Measurements from ENCODE around the gene RPL19. TPM values are rescaled to one million over a fixed set of nuclear protein-coding genes. Genes with fewer than 3 reads are reported as not detected.

RPL19 gene
- total RNA-seq, 1 experiment from 2014 or later, result 2,922 TPM

DNA sequence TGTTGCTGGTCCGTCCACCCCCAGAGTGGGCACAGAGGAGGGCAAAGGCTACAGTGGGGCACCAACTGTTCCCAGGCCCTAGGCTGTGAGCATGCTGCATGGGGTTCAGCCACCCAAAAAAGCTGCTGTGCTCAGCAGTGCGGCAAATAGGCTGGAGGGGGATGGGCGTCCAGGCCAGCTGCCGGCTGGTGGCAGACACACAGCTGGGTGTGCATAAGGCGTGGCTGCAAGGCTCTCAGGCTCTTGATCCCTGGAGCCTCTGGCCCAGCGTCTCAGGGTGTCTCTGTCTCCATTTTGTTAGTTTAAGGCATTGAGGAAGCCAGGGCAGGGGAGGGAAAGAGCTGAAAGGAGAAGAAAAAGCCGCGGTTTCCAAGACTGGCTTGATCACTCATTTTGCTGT, 8.8 kb downstream of the RPL19 start:
- H3K4me1 ChIP-seq (ENCODE audit: low read length), result peaks cover 38% of the 10 kb centered on the region
- peak overlapping the region; percentile 69 for H3K4me3 ChIP-seq (ENCODE audit: low read length)
- peak; percentile 97 for DNase-seq
- peak overlapping the region; percentile 76 for H3K4me2 ChIP-seq (ENCODE audit: low read depth, low read length, poor library complexity, severe bottlenecking)
- peak overlapping the region; percentile 91 for H3K27ac ChIP-seq (ENCODE audit: low read length)
- H3K27me3 ChIP-seq (ENCODE audit: low read length), result no peaks in the 10 kb centered on the region
- H3K9ac ChIP-seq (ENCODE audit: low read length), result peak overlapping the region; percentile 66
- no peaks in the 10 kb centered on the region for H3K9me3 ChIP-seq (ENCODE audit: low read length)
- peak overlapping the region; percentile 86 for H2AFZ ChIP-seq (ENCODE audit: low read length)
- peaks cover 11% of the 10 kb centered on the region; the same call in 1 of the 2 replicates for H3K36me3 ChIP-seq (ENCODE audit: insufficient read depth, low read length)
- no peaks in the 10 kb centered on the region for H3K79me2 ChIP-seq (ENCODE audit: low read length)
- H4K20me1 ChIP-seq (ENCODE audit: insufficient read depth, low read depth, low read length), result peaks cover 5% of the 10 kb centered on the region; the same call in 1 of the 2 replicates
- H3K9me2 ChIP-seq (replicated peaks; ENCODE audit: insufficient read depth, low read length), result no peaks in the 10 kb centered on the region

GRCh38 chr17:39209317-39210092, 9.4 kb downstream of the RPL19 start:
- peak overlapping the region; percentile 66 for H3K9ac ChIP-seq (ENCODE audit: low read length)
- H3K9me3 ChIP-seq (ENCODE audit: low read length), result no peaks in the 10 kb centered on the region
- H3K27ac ChIP-seq (ENCODE audit: low read length), result peak overlapping the region; percentile 91
- H3K9me2 ChIP-seq (replicated peaks; ENCODE audit: insufficient read depth, low read length), result no peaks in the 10 kb centered on the region
- H3K36me3 ChIP-seq (ENCODE audit: insufficient read depth, low read length), result peaks cover 5% of the 10 kb centered on the region; the same call in 1 of the 2 replicates
- peak overlapping the region; percentile 86 for H2AFZ ChIP-seq (ENCODE audit: low read length)
- peaks cover 38% of the 10 kb centered on the region for H3K4me1 ChIP-seq (ENCODE audit: low read length)
- no peaks in the 10 kb centered on the region for H3K27me3 ChIP-seq (ENCODE audit: low read length)
- peak overlapping the region; percentile 76 for H3K4me2 ChIP-seq (ENCODE audit: low read depth, low read length, poor library complexity, severe bottlenecking)
- H3K79me2 ChIP-seq (ENCODE audit: low read length), result no peaks in the 10 kb centered on the region
- no peaks in the 10 kb centered on the region; the same call in 1 of the 2 replicates for H4K20me1 ChIP-seq (ENCODE audit: insufficient read depth, low read depth, low read length)
- H3K4me3 ChIP-seq (ENCODE audit: low read length), result peak overlapping the region; percentile 69
- DNase-seq, result peak; percentile 70

DNA sequence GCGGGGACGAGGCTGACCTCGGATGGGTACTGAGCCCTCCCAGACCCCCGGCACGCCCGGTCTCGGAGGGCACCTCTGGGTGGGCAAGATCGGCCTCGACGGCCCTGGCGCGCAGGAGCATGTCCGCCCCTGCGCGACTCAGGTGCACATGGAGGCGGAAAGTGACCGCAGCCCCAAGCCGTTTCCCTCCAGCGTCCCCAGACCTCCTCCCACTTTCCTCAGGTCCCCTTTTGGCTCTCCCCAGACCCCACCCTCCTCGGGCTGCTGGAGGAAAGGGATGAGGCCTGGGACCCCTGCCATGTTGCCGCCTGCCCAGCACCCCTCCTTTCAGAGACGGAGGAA, 10.0 kb downstream of the RPL19 start:
- no peaks in the 10 kb centered on the region; the same call in 1 of the 2 replicates for H4K20me1 ChIP-seq (ENCODE audit: insufficient read depth, low read depth, low read length)
- DNase-seq, result no peak
- H3K4me1 ChIP-seq (ENCODE audit: low read length), result peaks cover 38% of the 10 kb centered on the region
- H2AFZ ChIP-seq (ENCODE audit: low read length), result peak overlapping the region; percentile 86; the same call in 1 of the 2 replicates
- H3K36me3 ChIP-seq (ENCODE audit: insufficient read depth, low read length), result peaks cover 1% of the 10 kb centered on the region; the same call in 1 of the 2 replicates
- H3K79me2 ChIP-seq (ENCODE audit: low read length), result no peaks in the 10 kb centered on the region
- H3K4me3 ChIP-seq (ENCODE audit: low read length), result peak overlapping the region; percentile 69
- H3K9me2 ChIP-seq (replicated peaks; ENCODE audit: insufficient read depth, low read length), result no peaks in the 10 kb centered on the region
- peak overlapping the region; percentile 66 for H3K9ac ChIP-seq (ENCODE audit: low read length)
- H3K4me2 ChIP-seq (ENCODE audit: low read depth, low read length, poor library complexity, severe bottlenecking), result peak overlapping the region; percentile 76
- H3K27ac ChIP-seq (ENCODE audit: low read length), result no peak overlapping the region
- H3K27me3 ChIP-seq (ENCODE audit: low read length), result no peaks in the 10 kb centered on the region
- H3K9me3 ChIP-seq (ENCODE audit: low read length), result no peaks in the 10 kb centered on the region

GRCh38 chr17:39212195-39212810, 12.2 kb downstream of the RPL19 start:
- Histone ChIP-seq H4K20me1 (ENCODE audit: insufficient read depth, low read depth, low read length) (no peaks in the 10 kb centered on the region), H3K4me1 (ENCODE audit: low read length) (peaks cover 33% of the 10 kb centered on the region), H3K9me3 (ENCODE audit: low read length) (no peaks in the 10 kb centered on the region), H2AFZ (ENCODE audit: low read length) (no peak overlapping the region), H3K27me3 (ENCODE audit: low read length) (no peaks in the 10 kb centered on the region), H3K4me3 (ENCODE audit: low read length) (no peak overlapping the region), H3K4me2 (ENCODE audit: low read depth, low read length, poor library complexity, severe bottlenecking) (no peak overlapping the region), H3K36me3 (ENCODE audit: insufficient read depth, low read length) (no peaks in the 10 kb centered on the region), H3K9me2 (replicated peaks; ENCODE audit: insufficient read depth, low read length) (no peaks in the 10 kb centered on the region), H3K9ac (ENCODE audit: low read length) (no peak overlapping the region), H3K27ac (ENCODE audit: low read length) (no peak overlapping the region), H3K79me2 (ENCODE audit: low read length) (no peaks in the 10 kb centered on the region)
- DNase-seq, result no peak

DNA sequence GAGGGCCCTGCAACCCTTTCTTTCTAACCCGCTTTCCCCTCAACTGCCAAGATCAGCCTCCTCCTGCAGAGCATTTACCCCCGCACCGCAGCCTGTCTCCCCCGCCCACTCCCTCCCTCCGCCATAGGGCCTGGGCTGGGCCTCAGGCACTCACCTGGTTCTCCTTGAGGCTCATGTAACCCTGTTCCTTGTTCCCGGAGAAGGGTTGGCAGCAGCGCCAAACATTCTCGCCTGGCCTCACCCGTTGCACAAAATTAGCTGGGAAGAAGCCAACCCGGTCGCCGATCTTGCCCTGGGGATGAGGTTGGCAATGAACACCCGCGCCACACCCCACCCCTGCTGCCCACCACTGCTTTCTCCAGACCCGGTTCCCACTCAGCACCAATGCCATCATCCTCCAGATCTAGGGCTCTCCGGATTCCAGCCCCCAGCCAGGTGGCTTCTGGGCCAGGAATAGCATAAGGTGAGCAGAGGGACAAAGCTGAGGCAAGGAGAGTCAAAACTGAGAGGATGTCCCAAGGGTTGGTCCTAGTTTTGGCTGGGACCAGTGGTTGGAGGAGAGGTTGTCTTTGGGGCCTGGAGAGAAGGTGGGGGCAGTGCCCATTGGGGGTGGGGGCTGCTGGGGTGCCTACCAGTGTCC, 12.9 kb downstream of the RPL19 start:
- Histone ChIP-seq H3K4me2 (ENCODE audit: low read depth, low read length, poor library complexity, severe bottlenecking) (no peak overlapping the region), H3K9me2 (replicated peaks; ENCODE audit: insufficient read depth, low read length) (no peaks in the 10 kb centered on the region), H3K27me3 (ENCODE audit: low read length) (no peaks in the 10 kb centered on the region)

DNA sequence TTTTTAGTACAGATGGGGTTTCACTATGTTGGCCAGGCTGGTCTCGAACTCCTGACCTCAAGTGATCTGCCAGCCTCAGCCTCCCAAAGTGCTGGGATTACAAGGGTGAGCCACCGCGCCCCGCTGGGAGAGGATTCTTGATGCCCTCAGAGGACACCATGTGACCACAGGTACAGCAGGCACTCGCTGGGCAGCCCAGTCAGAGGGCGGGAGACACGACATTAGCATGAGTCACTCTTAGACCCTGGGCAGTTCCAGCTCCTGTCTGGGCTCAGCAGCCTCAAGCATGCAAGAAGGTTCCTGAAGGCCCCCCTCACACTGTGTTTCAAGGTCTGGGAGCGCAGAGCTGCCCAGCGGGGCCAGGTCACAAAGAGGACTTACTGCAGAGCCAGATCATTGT, 13.8 kb downstream of the RPL19 start:
- no peak overlapping the region for H3K9ac ChIP-seq (ENCODE audit: low read length)
- H3K9me3 ChIP-seq (ENCODE audit: low read length), result no peaks in the 10 kb centered on the region
- H4K20me1 ChIP-seq (ENCODE audit: insufficient read depth, low read depth, low read length), result no peaks in the 10 kb centered on the region
- peaks cover 17% of the 10 kb centered on the region for H3K4me1 ChIP-seq (ENCODE audit: low read length)
- no peaks in the 10 kb centered on the region for H3K27me3 ChIP-seq (ENCODE audit: low read length)
- H3K79me2 ChIP-seq (ENCODE audit: low read length), result no peaks in the 10 kb centered on the region
- H2AFZ ChIP-seq (ENCODE audit: low read length), result no peak overlapping the region
- H3K36me3 ChIP-seq (ENCODE audit: insufficient read depth, low read length), result no peaks in the 10 kb centered on the region
- no peak overlapping the region for H3K4me3 ChIP-seq (ENCODE audit: low read length)
- no peak overlapping the region for H3K27ac ChIP-seq (ENCODE audit: low read length)
- DNase-seq, result no peak
- H3K4me2 ChIP-seq (ENCODE audit: low read depth, low read length, poor library complexity, severe bottlenecking), result no peak overlapping the region
- H3K9me2 ChIP-seq (replicated peaks; ENCODE audit: insufficient read depth, low read length), result no peaks in the 10 kb centered on the region

More for the DNA sequence above, 12.9 kb downstream of the RPL19 start:
- no peak overlapping the region for H2AFZ ChIP-seq (ENCODE audit: low read length)
- DNase-seq, result no peak
- H3K4me1 ChIP-seq (ENCODE audit: low read length), result peaks cover 26% of the 10 kb centered on the region
- H3K4me3 ChIP-seq (ENCODE audit: low read length), result no peak overlapping the region
- no peaks in the 10 kb centered on the region for H3K9me3 ChIP-seq (ENCODE audit: low read length)
- H3K36me3 ChIP-seq (ENCODE audit: insufficient read depth, low read length), result no peaks in the 10 kb centered on the region
- no peak overlapping the region for H3K9ac ChIP-seq (ENCODE audit: low read length)
- H3K79me2 ChIP-seq (ENCODE audit: low read length), result no peaks in the 10 kb centered on the region
- no peaks in the 10 kb centered on the region for H4K20me1 ChIP-seq (ENCODE audit: insufficient read depth, low read depth, low read length)
- H3K27ac ChIP-seq (ENCODE audit: low read length), result no peak overlapping the region

- no peak overlapping the region for H3K4me2 ChIP-seq (ENCODE audit: low read depth, low read length, poor library complexity, severe bottlenecking)
- H2AFZ ChIP-seq (ENCODE audit: low read length), result no peak overlapping the region
- no peaks in the 10 kb centered on the region for H3K9me2 ChIP-seq (replicated peaks; ENCODE audit: insufficient read depth, low read length)
- H3K27me3 ChIP-seq (ENCODE audit: low read length), result no peaks in the 10 kb centered on the region
- H3K4me3 ChIP-seq (ENCODE audit: low read length), result no peak overlapping the region
- H3K4me1 ChIP-seq (ENCODE audit: low read length), result no peaks in the 10 kb centered on the region
- no peak overlapping the region for H3K27ac ChIP-seq (ENCODE audit: low read length)
- no peak for DNase-seq
- H4K20me1 ChIP-seq (ENCODE audit: insufficient read depth, low read depth, low read length), result no peaks in the 10 kb centered on the region
- H3K9me3 ChIP-seq (ENCODE audit: low read length), result no peaks in the 10 kb centered on the region
- H3K79me2 ChIP-seq (ENCODE audit: low read length), result no peaks in the 10 kb centered on the region
- H3K9ac ChIP-seq (ENCODE audit: low read length), result no peak overlapping the region
- H3K36me3 ChIP-seq (ENCODE audit: insufficient read depth, low read length), result no peaks in the 10 kb centered on the region
Measured at GRCh38 chr17:39217734-39218369, 17.8 kb downstream of the RPL19 start.

DNA sequence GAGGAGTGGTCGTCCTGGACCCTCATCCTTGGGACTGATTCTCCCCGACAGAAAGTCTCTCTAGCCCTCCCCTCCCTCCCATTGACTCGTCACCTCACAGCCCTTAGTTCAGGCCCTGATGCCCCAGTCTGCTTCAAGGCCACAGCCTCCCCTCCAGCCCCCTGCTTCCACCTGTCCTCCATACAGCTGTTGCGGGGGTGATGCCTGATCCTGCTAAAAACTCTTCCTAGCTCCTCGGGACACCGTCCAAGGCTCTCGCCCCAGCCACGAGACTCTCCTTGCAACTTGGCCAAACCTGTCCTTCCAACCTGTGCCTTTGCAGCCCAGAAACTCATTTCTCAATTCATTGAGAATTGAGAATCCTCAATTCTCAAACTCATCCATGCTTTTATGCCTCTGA, 18.8 kb downstream of the RPL19 start:
- Histone ChIP-seq H4K20me1 (ENCODE audit: insufficient read depth, low read depth, low read length) (no peaks in the 10 kb centered on the region), H3K9ac (ENCODE audit: low read length) (no peak overlapping the region), H3K27me3 (ENCODE audit: low read length) (no peaks in the 10 kb centered on the region)

More for the DNA sequence above, 18.8 kb downstream of the RPL19 start:
- no peaks in the 10 kb centered on the region for H3K36me3 ChIP-seq (ENCODE audit: insufficient read depth, low read length)
- H3K4me1 ChIP-seq (ENCODE audit: low read length), result no peaks in the 10 kb centered on the region
- no peaks in the 10 kb centered on the region for H3K9me3 ChIP-seq (ENCODE audit: low read length)
- H3K9me2 ChIP-seq (replicated peaks; ENCODE audit: insufficient read depth, low read length), result no peaks in the 10 kb centered on the region
- H3K4me3 ChIP-seq (ENCODE audit: low read length), result no peak overlapping the region
- no peak for DNase-seq
- no peak overlapping the region for H2AFZ ChIP-seq (ENCODE audit: low read length)
- H3K4me2 ChIP-seq (ENCODE audit: low read depth, low read length, poor library complexity, severe bottlenecking), result no peak overlapping the region
- H3K79me2 ChIP-seq (ENCODE audit: low read length), result no peaks in the 10 kb centered on the region
- no peak overlapping the region for H3K27ac ChIP-seq (ENCODE audit: low read length)
